HG03060 (cell line): ENCODE measurements around the gene SF1.
"Not testable (repeated sequence)": the region's sequence is repeated elsewhere in the genome, so short reads cannot be mapped to it uniquely, and the experiment has no call there.

ENCODE experiments used
- ATAC-seq: cut with Tn5 transposase; IDR thresholded peaks from one replicate; pipeline ENCODE4 v1.9.1; 2021; ENCODE audit warnings: low read depth, moderate number of reproducible peaks; ENCODE audit not compliant: unreplicated experiment

Gene SF1

GRCh38 chr11:64778473-64779298 is at the start of gene SF1:
Gene SF1, minus strand, starts transcription at chr11:64778542. Its CDS starts 150 bp downstream, at chr11:64778392.
- ATAC-seq = peak; percentile 64

DNA sequence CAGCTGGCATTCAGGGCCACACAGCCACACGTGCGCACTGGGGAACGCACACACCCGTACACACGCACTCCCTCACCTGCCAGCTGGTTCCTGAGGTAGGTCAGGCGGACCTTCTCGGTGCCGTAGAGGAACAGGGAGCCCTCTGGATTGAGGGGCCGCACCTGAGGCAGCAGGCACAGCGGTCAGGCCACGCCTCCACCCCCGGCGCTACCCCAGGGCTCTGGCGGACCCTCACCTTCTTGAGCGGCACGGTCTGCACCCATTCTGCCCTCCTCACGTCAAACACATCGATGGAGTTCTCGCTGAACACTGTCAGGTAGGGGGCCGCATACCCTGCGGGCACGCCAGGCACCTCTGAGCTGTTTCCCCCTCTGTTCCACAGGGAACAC is 49.1 kb upstream of the SF1 start:
- no peak for ATAC-seq

- no peak for ATAC-seq
Measured at GRCh38 chr11:64826578-64827450, 48.5 kb upstream of the SF1 start.

DNA sequence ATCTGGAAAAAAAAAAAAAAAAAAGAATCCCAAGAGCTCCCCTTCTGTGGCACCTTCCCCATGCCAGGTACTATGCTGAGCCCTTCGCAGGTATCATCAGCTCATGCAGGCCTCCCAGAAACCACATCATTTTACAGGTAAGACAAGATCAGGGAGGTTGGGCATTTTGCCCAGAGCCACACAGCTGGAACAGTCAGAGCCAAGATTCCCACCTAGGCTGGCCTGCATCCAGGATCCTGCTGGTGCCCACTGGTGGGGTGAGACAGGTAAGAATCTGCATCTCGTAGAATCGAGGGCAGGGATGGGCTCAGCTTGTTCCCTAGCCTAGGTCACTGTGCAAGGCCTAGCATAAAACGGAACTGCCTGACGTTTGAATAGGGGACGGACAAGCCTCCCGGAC is 47.7 kb upstream of the SF1 start:
- no peak for ATAC-seq

DNA sequence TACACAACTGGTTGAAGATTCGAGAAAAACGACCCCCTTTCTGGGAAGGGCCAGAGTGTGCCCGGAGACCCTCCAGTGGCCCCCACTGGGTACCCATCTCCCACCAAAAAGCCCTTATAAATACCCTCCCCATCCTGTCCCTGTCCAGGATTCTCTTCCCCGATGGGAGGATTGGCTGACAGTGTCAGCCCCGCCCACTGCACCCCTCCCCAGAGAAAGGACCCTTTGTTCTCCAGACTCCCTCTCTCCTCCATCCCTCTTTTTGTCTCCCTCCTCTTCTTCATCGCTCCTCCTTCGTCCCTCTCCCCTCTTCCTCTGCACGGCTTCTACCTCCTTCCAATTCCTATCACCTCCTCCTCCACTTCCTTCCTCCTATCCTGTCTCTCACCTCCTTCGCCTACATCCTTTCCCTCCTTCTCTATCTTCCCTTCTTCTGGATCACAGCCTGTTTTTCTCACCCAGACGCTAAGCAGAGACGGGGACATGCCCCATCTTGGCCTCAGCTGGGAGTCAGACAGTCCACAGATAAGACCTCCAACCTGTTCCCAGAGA is 45.3 kb upstream of the SF1 start:
- no peak for ATAC-seq

DNA sequence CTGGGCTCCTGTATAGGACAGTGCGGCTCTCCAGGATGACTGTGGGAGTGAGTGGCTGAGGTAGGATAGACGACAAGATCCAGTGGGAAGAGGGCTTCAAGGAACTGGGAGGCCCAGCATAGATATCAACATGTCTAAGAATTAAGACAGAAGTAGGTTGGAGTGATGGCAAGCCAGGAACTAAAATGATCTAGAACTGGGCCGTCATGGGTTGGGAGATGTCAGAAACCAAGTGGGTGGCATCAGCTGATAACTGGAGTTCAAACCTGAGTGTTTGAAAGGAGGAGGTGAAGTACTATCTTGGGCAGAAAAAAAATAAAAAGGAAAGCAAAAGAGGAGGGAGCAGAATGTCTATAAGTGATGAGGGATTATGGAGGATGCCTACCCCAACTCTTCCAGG is 39.1 kb upstream of the SF1 start:
- ATAC-seq = no peak

DNA sequence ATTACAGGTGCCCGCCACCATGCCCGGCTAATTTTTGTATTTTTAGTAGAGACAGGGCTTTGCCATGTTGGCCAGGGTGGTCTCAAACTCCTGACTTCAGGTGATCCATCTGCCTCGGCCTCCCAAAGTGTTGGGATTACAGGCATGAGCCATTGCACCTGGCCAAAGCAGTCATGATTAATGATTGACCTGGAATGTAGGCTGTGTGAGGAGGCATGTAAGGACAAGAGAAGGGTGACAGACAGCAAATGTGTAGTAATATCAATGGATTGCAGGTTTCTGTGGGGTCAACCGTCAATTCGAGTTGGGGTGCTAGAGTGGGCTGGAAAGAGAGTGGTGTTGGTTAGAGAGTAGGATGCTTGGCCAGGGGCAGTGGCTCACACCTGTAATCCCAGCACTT is 37.1 kb upstream of the SF1 start:
- ATAC-seq = not testable (repeated sequence)

DNA sequence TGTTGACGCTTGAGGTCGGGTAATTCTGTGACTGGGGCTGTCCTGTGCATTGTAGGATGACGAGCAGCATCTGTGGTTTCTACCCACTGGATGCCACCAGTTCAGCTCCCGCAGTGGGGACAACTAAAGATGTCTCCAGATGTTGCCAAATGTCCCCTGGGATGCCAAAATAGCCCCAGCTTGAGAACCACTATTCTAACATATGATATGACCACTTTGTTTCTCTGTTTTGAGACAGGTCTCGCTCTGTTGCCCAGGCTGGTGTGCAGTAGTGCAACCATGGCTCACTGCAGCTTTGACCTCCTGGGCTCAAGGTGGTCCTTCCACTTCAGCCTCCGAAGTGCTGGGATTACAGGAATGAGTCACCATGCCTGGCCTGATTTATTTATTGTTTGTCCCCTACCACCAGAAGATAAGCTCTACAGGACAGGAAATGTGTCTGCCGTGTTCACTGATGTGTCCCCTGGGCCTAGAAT is 36.4 kb upstream of the SF1 start:
- ATAC-seq = peak; percentile 67

- ATAC-seq = no peak
Measured at GRCh38 chr11:64813826-64814225, 35.5 kb upstream of the SF1 start.

- ATAC-seq = no peak
Measured at GRCh38 chr11:64810891-64811272, 32.5 kb upstream of the SF1 start.

GRCh38 chr11:64810271-64810890 is 32.0 kb upstream of the SF1 start, which contains the start of gene MEN1:
Gene MEN1, minus strand, starts transcription at chr11:64810551. Its CDS starts 442 bp downstream, at chr11:64810109.
- no peak for ATAC-seq

DNA sequence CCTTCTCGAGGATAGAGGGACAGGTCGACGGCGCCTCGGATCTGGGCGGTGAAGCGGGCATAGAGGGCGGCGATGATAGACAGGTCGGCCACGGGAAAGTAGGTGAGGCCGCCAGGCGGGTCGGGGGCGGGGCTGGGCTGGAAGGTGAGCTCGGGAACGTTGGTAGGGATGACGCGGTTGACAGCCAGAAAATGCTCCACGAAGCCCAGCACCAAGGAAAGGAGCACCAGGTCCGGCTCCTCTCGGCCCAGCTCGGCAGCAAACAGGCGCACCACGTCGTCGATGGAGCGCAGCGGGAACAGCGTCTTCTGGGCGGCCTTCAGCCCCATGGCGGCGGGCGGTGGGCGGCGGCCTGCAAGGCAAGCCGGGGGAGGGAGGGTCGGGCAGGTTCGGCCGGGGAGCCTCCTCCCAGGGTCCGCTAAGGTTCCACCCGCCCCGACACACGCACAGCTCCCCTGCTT is 31.5 kb upstream of the SF1 start:
- no peak for ATAC-seq

DNA sequence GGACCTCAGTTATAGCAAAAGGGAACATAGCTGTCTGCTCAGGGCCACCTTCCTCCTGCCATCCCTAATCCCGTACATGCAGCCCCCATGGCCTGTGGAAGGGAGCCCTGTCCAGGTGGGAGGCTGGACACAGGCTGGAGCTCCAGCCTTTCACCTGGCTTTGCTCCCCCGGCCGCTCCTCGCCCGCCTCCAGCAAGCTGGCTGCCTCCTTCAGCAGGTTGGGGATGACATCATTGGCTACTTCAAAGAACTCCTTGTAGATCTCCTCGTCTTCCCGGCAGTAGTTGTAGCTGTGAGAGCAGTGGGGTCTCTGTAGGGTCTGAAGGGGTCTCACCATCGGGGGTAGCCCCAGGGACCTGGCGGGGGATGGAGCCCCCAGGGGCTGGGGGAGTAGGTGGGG is 27.1 kb upstream of the SF1 start:
- ATAC-seq = no peak

- ATAC-seq = no peak
Measured at GRCh38 chr11:64804346-64805210, 26.2 kb upstream of the SF1 start.

DNA sequence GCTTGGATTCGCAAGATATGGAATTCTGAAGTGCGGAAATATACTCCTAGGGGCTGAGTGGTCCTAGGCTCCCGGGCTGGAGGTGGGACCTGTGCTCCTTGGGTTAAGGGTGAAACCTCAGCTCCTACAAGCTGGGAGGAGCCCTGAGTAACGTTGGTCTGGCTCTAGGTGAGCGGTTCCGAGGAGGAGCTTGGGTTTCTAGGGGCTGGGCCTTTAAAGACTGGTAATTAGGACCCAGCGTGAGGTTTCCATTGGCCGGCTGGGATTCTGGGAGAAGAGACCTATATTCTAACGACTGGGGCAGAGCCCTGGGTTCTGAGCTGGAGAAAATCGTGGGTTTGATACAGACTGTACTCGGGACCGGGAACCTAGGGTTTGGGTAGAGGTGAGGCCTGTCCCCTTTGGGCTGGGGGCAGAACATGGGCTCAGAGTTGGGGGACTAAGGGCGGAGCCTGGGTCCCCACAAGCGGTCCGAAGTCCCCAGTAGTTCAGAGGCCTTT is 25.6 kb upstream of the SF1 start:
- ATAC-seq = no peak

GRCh38 chr11:64803158-64803845 is 25.0 kb upstream of the SF1 start, which contains the start of gene MAP4K2:
Gene MAP4K2, minus strand, starts transcription at chr11:64803214. Its CDS starts 65 bp downstream, at chr11:64803149.
- no peak for ATAC-seq

DNA sequence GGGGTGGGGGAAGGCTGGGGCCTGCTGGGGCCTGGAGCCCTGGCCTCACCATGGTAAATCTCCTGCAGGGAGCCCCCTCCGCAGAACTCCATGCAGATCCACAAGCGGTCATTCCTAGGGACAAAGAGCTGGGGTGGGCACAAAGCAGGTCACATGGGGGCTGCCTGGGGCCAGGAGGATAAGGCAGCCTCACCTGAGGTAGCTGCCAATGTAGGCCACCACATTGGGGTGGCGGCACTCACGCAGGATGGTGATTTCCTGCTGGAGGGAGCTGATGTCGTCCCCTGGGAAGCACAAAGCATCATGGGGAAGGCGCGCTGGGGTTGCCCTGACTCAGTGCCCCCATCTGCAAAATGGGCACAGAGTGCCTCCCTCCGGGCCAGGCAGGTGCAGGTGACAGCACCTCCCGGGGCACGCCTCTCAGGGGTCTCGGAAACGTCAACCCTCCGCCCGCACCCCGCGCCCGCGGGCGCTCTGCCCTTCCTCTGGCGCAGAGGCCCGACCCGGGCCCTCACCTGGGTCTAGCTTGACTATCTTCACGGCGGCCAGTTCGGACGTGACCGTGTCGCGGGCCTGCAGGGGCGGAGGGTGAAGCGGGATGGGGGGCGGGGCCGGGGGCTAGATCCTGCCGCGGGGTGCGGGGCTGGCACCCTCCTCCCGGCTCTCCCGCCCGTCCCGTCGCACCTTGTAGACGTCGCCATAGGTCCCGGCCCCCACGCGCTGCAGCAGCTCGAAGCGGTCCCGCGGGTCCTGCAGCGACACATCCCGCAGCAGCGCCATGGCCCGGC is 24.2 kb upstream of the SF1 start:
- ATAC-seq = no peak
